AG20443 (cell line): ENCODE measurements around the gene FBXO30.

Experiments
- DNase-seq: peaks from one replicate; pipeline ENCODE4 v3.0.0; 2012; ENCODE audit warnings: low spot score, mixed read lengths

The FBXO30 gene, protein sequence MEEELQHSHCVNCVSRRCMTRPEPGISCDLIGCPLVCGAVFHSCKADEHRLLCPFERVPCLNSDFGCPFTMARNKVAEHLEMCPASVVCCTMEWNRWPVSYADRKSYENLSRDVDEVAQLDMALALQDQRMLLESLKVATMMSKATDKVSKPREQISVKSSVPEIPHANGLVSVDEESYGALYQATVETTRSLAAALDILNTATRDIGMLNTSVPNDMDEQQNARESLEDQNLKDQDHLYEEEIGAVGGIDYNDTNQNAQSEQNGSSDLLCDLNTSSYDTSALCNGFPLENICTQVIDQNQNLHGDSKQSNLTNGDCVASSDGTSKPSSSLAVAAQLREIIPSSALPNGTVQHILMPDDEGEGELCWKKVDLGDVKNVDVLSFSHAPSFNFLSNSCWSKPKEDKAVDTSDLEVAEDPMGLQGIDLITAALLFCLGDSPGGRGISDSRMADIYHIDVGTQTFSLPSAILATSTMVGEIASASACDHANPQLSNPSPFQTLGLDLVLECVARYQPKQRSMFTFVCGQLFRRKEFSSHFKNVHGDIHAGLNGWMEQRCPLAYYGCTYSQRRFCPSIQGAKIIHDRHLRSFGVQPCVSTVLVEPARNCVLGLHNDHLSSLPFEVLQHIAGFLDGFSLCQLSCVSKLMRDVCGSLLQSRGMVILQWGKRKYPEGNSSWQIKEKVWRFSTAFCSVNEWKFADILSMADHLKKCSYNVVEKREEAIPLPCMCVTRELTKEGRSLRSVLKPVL

DNA sequence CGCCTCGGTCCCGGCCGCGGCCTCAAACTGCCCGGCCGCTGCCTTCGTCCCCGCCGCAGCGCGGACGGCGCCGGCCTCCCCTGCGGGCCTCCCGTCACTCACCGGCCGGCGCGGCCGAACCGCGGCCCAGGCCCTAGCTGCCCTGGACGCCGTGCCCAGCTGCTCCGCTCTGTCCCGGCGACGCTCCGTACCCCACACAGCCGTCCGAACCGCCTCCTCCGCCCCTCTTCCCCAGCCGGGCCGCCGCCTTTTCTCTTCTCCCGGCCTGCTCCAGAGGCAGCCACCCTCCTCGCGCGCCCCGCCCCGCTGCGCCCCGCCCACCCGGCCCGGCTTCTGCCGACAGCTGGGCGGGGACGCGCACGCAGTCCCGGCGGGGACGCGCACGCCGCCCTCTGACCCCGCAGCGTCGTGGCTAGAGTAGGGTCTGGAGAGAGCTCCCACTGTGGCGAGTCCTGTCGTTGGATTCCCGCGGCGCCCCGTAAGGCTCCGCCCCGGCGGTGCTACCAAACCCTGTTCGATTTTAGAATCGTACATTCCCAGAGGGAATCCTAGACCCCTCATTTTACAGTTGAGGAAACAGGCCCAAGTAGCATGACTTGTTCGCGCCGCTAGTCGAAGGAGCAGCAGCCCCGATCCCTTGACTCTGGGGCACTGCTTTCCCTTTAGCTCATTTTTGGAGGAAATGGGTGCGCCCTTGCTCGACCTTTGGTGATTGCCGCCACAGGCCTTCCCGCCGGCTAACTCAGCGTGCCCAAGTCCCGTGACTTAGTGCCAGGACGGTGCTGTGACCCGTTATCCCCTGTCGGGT, at the start of gene FBXO30:
Gene FBXO30 (minus strand): TSS at position 295 of the 808 bp plus-strand sequence. CDS start 8,390 bp downstream, outside the sequence.
- DNase-seq, result peak; percentile 97

DNA sequence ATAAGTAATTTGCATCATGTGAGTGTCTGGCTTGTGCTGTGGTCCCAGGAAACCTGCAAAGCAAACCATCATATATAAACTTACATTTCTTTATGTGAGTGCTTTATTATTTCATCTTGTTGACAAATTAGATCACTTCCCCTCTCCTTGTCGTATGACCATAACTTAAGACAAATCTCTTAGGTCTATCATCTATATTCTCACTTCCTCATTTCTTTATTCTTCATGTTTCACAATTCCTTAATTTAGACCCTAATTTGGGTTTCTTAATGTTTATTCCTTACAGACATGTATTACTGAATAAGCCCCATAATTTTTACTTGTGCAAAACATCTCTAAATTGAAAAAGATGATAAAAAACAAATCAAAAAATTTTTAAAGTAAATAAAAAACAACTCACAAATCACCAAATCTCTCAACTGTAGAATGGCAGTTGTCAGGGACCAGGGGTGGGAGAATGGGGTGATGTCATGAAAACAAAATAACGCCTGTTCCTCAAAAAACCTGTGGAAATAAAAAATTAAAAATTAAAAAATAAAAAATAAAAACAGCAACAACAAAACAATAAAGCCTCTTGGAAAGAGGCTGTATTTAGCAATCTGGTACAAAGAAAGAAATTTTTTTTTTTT, 49.5 kb upstream of the FBXO30 start:
- no peak for DNase-seq

- no peak for DNase-seq
Observed at GRCh38 chr6:145863366-145863765, 48.8 kb upstream of the FBXO30 start.

DNA sequence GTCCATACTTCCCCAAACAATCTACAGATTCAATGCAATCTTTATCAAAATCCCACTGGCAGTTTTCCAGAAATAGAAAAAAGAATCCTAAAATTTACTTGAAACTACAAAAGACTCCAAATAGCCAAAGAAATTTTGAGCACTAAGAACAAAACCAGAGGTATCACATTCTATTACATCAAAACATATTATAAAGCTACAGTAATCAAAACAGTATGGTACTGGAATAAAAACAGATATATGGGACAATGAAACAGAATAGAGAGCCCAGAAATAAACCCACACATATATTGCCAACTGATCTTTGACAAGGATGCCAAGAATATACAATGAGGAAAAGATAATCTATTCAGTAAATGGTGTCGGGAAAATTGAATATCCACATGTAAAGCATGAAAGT, 46.0 kb upstream of the FBXO30 start:
- no peak for DNase-seq

DNA sequence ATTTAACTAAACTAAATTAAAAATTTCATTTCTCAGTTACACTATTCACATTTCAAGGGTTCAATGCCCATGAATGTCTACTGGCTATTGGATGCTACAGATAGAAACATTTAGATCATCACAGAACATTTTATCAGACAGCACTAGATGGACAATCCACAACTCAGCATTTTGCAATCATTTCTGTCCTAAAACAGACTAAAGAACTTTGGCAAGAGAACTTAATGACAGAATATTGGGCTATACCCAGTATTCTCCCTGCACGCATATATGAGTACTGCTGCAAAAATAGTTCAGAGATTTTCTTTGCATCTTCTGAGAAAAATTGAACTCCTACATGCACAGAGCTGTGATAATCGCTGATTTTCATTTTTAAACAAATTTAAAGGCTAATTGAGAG, 36.1 kb upstream of the FBXO30 start:
- no peak for DNase-seq

- DNase-seq, result no peak
Observed at GRCh38 chr6:145848541-145848940, 33.9 kb upstream of the FBXO30 start.

DNA sequence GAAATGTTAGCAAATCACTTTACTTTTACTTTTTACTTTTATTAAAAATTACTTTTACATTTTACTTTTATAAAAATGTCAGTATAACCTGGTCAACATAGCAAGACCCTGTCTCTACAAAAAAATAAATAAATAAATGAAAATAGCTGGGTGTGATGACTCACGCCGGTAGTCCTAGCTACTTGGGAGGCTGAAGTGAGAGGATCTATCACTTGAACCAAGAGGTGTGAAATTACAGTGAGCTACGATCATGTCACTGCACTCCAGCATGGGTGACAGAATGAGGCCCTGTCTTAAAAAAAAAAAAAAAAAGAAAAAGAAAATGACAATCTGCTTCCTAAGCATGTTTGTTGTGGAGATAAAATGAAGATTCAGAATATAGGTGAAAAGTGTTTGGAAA, 31.0 kb upstream of the FBXO30 start:
- DNase-seq, result no peak

DNA sequence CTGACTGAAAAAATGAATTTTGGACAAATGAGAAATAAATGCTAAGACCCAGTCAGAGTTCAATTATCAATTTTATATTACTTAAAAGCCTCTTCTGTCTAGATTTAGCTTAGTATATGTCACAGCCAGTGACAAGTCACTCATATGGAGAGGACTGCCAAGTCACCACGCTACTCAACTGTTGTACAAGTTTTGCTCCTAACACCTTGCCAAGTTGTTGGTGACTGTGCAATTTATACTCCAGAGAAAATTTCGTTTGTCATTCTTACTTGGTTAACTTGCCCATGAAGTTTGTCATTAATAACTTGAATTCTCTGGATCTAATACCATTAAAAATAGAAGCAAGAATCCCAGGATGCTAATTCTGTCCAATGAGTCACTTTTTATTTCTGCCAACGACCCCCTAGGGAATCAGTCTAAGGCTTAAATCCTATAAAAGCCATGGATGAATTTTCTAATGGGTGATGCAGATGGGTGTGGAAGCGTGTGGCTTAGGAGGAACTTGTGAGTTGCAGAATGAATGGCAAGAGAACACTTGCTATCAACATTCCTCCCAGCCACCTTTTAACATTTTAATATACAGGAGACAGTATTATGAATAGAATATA, 30.4 kb upstream of the FBXO30 start:
- no peak for DNase-seq

GRCh38 chr6:145842693-145843546, 28.3 kb upstream of the FBXO30 start:
- no peak for DNase-seq

GRCh38 chr6:145841668-145842067, 27.1 kb upstream of the FBXO30 start:
- no peak for DNase-seq

DNA sequence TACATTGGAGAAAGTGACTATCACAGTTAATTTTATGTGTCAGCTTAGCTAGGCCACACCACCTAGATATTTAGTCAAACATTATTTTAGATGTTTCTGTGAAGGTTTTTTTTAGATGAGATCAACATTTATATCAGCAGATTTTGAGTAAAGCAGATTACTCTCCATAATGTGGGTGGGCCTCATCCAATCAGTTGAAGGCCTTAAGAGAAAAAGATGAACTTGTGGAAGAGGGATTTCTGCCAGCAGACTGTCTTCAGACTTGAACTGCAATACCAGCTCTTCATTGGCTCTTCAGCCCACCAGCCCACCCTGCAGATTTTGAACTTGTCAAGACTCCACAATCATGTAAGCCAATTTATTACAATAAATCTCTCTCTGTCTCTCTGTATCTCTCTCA, 25.1 kb upstream of the FBXO30 start:
- no peak for DNase-seq

DNA sequence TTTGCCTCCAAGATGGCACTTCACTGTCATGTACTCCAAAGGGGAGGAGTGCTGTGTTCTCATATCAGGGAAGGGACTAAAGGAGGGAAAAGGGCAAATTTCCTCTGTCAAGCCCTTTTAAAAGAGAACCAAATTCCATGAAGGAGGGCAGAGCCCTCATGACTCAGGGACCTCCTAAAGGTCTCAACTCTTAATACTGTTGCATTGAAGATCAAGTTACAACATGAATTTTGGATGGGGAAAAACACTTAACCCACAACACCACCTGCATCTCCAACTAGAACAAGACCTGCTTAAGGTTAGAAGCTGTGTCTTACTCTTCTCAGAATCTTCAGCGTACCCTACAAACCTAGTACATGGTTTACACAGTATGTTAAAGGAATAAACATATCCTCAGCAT, 23.7 kb upstream of the FBXO30 start:
- no peak for DNase-seq

DNA sequence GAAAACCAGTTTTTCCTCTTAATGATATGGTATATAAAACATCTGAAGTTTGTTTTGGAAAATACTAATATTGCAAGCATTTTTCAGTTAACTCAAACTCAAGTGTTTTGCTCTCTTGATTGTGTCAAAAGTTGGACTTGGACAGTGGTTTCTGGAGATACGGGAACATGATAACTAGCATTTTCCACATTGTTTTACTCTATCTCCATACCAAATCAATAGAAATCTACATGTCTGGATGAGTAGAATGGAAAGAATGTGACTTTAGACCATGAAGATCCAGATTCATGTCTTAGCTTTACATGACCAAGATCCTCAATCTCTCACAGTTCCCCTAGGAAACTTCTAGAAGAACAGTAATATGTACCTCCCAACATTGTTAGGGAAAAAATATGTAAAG, 22.2 kb upstream of the FBXO30 start:
- no peak for DNase-seq

DNA sequence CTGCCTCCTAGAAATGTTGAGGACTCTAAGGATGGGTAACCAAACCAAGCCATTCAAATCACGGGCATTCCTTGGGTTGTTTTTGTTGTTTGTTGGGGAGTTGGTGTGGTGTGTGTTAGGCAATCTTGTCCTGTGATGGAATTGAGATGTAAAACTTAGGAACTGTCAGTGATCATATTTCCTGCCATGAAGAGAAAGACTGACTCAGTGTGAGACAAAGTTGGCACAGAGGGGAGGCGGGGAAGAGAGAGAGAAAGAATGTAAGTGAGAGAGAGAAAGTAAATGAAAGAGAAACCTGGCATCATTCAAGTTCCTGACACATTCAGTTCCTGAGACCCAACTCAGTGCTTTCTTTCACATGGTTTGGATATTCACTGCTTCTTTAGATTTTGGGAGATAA, 21.6 kb upstream of the FBXO30 start:
- DNase-seq, result peak; percentile 17

- no peak for DNase-seq
Observed at GRCh38 chr6:145830612-145831011, 16.0 kb upstream of the FBXO30 start.

- no peak for DNase-seq
Observed at GRCh38 chr6:145829950-145830349, 15.4 kb upstream of the FBXO30 start.

DNA sequence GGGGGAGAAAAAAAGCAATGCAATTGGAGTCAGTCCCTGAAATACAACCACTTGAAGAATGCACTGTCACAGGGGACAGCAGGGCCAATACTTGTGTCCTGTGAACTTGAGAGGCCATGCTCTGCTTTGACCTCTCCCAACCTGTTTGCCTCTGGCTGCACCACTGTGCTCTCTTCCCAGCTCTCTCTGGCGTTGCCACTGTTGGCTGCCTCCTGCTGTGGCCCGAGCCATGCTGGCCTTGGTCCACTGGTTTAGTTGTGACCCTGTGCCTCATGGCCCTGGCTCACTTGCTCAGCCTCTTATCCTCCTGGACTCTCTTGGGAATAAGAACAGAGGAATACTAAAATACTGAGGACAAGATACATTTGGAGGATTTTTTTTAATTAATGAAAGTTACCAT, 14.5 kb upstream of the FBXO30 start:
- DNase-seq, result no peak

GRCh38 chr6:145824344-145824743, 9.7 kb upstream of the FBXO30 start:
- no peak for DNase-seq

DNA sequence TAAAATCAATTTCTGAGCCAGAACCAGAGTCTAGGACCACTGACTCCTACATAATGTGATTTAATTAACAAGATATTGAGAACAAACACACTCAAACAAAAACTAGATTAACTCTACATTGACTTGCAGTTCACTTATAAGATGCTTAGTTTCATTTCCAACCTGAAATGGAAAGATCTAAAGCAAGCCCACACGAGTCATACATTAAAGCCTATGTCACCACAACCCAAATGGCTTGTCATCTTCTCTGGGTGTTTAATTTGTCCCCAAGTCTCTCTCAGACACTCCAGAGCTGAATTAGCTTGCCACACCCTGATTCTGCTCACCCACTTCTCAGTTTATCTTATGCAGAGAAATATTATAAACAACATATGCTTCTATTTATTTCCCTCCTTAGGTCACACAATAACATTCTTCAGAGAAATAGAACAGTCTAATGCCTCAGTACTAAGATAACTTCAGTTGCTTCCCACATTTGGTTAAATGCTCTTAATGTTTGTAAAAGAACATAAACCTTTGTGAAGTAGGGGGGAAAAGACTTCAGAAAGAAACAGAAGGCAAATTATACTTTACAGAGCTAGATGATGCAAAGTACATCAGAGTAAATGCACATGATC, 8.8 kb upstream of the FBXO30 start:
- DNase-seq, result no peak

GRCh38 chr6:145822456-145822855, 7.9 kb upstream of the FBXO30 start:
- no peak for DNase-seq
